ENCODE measurements around the gene COPG2. TPM values are rescaled to one million over a fixed set of nuclear protein-coding genes. Genes with fewer than 3 reads are reported as not detected.

COPG2 gene
- polyA plus RNA-seq, 1 of the 3 experiments (the other 2 are of a cell fraction): 44.3 TPM

- TF ChIP-seq ZBTB33 (IDR thresholded peaks at IDR 0.05; ENCODE audit: borderline replicate concordance, low read depth) (no peak), RAD21 (IDR thresholded peaks at IDR 0.05; ENCODE audit: low read length) (no peak), RXRA (IDR thresholded peaks at IDR 0.05; ENCODE audit: borderline replicate concordance, low read depth) (no peak), EP300 (IDR thresholded peaks at IDR 0.05; ENCODE audit: borderline replicate concordance in 1 of 2, low read depth in 1 of 2, low read length in 1 of 2) (no peak), MXI1 (IDR thresholded peaks at IDR 0.05; ENCODE audit: low read depth, low read length) (no peak), RCOR1 (IDR thresholded peaks at IDR 0.05; ENCODE audit: low read length) (no peak), RFX5 (IDR thresholded peaks at IDR 0.05; ENCODE audit: low read length) (no peak), USF2 (IDR thresholded peaks at IDR 0.05; ENCODE audit: borderline replicate concordance, low read depth, low read length) (no peak), FOXJ3 (CRISPR knock-in tag; IDR thresholded peaks at IDR 0.05) (no peak), MAX (IDR thresholded peaks at IDR 0.05; ENCODE audit: low read depth) (no peak), NFIC (IDR thresholded peaks at IDR 0.05; ENCODE audit: borderline replicate concordance) (no peak), SMC3 (IDR thresholded peaks at IDR 0.05; ENCODE audit: low read depth, low read length) (no peak)
These were observed 40.2 kb upstream of the COPG2 start (continued) for GRCh38 chr7:130708766-130709165.

GRCh38 chr7:130708001-130708400 is 39.5 kb upstream of the COPG2 start:
- H4K20me1 ChIP-seq (ENCODE audit: insufficient read depth): no peaks in the 10 kb centered on the region
- no peak overlapping the region for H2AFZ ChIP-seq (ENCODE audit: low read depth)
- CTCF ChIA-PET: interaction anchor here (1.4 kb wide), 1 partner anchor 189 kb away, joined by 5 read pairs; no protein-coding TSS in a partner anchor
- TF ChIP-seq GABPA (IDR thresholded peaks at IDR 0.05; ENCODE audit: low read depth) (no peak), PBX3 (IDR thresholded peaks at IDR 0.05) (no peak), REST (IDR thresholded peaks at IDR 0.05; ENCODE audit: low read depth, low read length) (no peak), RXRA (IDR thresholded peaks at IDR 0.05; ENCODE audit: borderline replicate concordance, low read depth) (no peak), RFX5 (IDR thresholded peaks at IDR 0.05; ENCODE audit: low read length) (no peak), MEF2A (IDR thresholded peaks at IDR 0.05; ENCODE audit: borderline replicate concordance, low read depth) (no peak), SMC3 (IDR thresholded peaks at IDR 0.05; ENCODE audit: low read depth, low read length) (no peak), EZH2phosphoT487 (IDR thresholded peaks at IDR 0.05; ENCODE audit: borderline replicate concordance, low read depth) (no peak), ZBTB33 (IDR thresholded peaks at IDR 0.05; ENCODE audit: borderline replicate concordance, low read depth) (no peak), YY1 (IDR thresholded peaks at IDR 0.05; ENCODE audit: low read depth) (no peak), RCOR1 (IDR thresholded peaks at IDR 0.05; ENCODE audit: low read length) (no peak), POLR2AphosphoS5 (IDR thresholded peaks at IDR 0.05; ENCODE audit: low read depth, low read length) (no peak)

More at GRCh38 chr7:130708001-130708400, 39.5 kb upstream of the COPG2 start:
- no peak overlapping the region for H3K4me3 ChIP-seq (ENCODE audit: low read depth in 2 of 2, low read length in 1 of 2)
- no peak overlapping the region for H3K9ac ChIP-seq
- no peak overlapping the region for H3K27ac ChIP-seq (ENCODE audit: low read depth in 2 of 2, low read length in 1 of 2)
- no peaks in the 10 kb centered on the region for H3F3A ChIP-seq (replicated peaks; ENCODE audit: insufficient read depth)
- 0 out of 2 replicates have a peak, but pooled peaks cover 3% of the 10 kb centered on the region for H3K9me3 ChIP-seq
- DNase-seq: no peak
- H3K4me2 ChIP-seq: no peak overlapping the region
- WGBS (ENCODE audit: low lambda C conversion rate): 40% methylated on average over 4 of the region's 4 CpGs
- no peaks in the 10 kb centered on the region for H3K79me2 ChIP-seq (ENCODE audit: insufficient read depth)
- no peaks in the 10 kb centered on the region for H3K4me1 ChIP-seq (ENCODE audit: control insufficient read depth in 1 of 2, insufficient read depth in 2 of 2, low read depth in 1 of 2, low read length in 1 of 2)
- POLR2A ChIA-PET: interaction anchor here (0.9 kb wide), 1 partner anchor 638 kb away, joined by 3 read pairs; the partner anchor contains the start of gene KLHDC10
- H3K9me2 ChIP-seq: 0 out of 2 replicates have a peak, but pooled peaks cover 4% of the 10 kb centered on the region
- peaks cover 15% of the 10 kb centered on the region; the same call in 1 of the 2 replicates for H3K27me3 ChIP-seq (ENCODE audit: insufficient read depth)
- no peaks in the 10 kb centered on the region for H3K36me3 ChIP-seq (replicated peaks in 1 of 2; ENCODE audit: control insufficient read depth in 1 of 2, insufficient read depth in 2 of 2, low read length in 1 of 2)

Measured in SK-N-SH (cell line).